ENCODE measurements around the gene NUDT7.
A peak's percentile ranks its signal among the peaks of the same experiment; 100 is the strongest.

NUDT7 gene

GRCh38 chr16:77782694-77783093 lies 60.4 kb downstream of the NUDT7 start:
- Histone ChIP-seq H3K4me3 (ENCODE audit: low read length) (no peak overlapping the region), H3K27me3 (ENCODE audit: control insufficient read depth, low read length) (peaks cover 5% of the 10 kb centered on the region; the same call in 1 of the 2 replicates), H3K79me2 (ENCODE audit: control insufficient read depth, low read length) (no peaks in the 10 kb centered on the region), H4K20me1 (ENCODE audit: control insufficient read depth, insufficient read depth, low read depth, low read length) (no peaks in the 10 kb centered on the region), H3K4me1 (ENCODE audit: control insufficient read depth, low read length) (no peaks in the 10 kb centered on the region), H3K36me3 (ENCODE audit: control insufficient read depth, low read length) (no peaks in the 10 kb centered on the region), H3K27ac (ENCODE audit: low read depth, low read length) (no peak overlapping the region), H3K9me3 (ENCODE audit: control insufficient read depth, insufficient read depth, low read length) (no peaks in the 10 kb centered on the region), H3K4me2 (ENCODE audit: low read length) (no peak overlapping the region), H3K9me2 (replicated peaks; ENCODE audit: control insufficient read depth, low read length) (no peaks in the 10 kb centered on the region), H3F3A (ENCODE audit: control insufficient read depth, insufficient read depth) (no peaks in the 10 kb centered on the region)
- TF ChIP-seq EZH2phosphoT487 (IDR thresholded peaks at IDR 0.05; ENCODE audit: borderline replicate concordance, low read length), result no peak
- TF ChIP-seq, protein P1, sequence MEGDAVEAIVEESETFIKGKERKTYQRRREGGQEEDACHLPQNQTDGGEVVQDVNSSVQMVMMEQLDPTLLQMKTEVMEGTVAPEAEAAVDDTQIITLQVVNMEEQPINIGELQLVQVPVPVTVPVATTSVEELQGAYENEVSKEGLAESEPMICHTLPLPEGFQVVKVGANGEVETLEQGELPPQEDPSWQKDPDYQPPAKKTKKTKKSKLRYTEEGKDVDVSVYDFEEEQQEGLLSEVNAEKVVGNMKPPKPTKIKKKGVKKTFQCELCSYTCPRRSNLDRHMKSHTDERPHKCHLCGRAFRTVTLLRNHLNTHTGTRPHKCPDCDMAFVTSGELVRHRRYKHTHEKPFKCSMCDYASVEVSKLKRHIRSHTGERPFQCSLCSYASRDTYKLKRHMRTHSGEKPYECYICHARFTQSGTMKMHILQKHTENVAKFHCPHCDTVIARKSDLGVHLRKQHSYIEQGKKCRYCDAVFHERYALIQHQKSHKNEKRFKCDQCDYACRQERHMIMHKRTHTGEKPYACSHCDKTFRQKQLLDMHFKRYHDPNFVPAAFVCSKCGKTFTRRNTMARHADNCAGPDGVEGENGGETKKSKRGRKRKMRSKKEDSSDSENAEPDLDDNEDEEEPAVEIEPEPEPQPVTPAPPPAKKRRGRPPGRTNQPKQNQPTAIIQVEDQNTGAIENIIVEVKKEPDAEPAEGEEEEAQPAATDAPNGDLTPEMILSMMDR (IDR thresholded peaks at IDR 0.05; ENCODE audit: low read depth, low read length, poor library complexity, severe bottlenecking), result peak; percentile 60

DNA sequence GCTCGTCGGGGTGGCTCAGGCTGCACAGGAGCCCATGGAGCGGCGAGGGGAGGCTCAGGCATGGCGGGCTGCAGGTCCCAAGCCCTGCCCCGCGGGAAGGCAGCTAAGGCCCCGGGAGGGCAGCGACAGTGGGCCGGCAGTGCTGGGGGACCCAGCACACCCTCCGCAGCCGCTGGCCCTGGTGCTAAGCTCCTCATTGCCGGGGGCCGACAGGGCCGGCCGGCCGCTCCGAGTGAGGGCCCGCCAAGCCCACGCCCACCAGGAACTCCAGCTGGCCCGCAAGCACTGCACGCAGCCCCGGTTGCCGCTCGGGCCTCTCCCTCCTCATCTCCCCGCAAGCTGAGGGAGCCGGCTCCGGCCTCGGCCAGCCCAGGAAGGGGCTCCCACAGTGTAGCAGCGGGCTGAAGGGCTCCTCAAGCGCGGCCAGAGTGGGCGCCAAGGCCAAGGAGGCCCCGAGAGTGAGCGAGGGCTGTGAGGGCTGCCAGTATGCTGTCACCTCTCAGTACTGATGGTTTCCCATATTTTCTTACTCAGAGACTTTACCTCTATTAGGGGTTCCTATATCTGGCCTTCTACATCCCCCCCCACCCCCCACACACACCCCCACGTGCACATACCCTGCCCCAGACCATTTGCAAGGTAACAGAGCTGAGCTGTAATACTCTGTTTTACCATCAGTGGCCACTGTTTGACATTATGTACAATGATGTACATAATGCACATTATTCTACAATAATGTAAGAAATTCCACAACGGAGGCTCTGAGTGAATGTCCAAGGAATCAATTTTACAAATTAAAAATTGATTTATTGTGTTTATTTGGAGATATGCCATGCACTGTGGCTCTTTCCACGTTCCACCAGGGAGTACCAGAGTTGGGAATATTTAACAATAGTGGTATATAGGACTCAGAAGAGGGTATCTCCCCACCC lies 62.4 kb downstream of the NUDT7 start:
- H3K4me2 ChIP-seq (ENCODE audit: low read length), result no peak overlapping the region
- TF ChIP-seq EZH2phosphoT487 (IDR thresholded peaks at IDR 0.05; ENCODE audit: borderline replicate concordance, low read length), result no peak
- TF ChIP-seq, protein P1 (IDR thresholded peaks at IDR 0.05; ENCODE audit: low read depth, low read length, poor library complexity, severe bottlenecking), result peak; percentile 35
- H3K79me2 ChIP-seq (ENCODE audit: control insufficient read depth, low read length), result no peaks in the 10 kb centered on the region
- H3K9me2 ChIP-seq (replicated peaks; ENCODE audit: control insufficient read depth, low read length), result no peaks in the 10 kb centered on the region
- H3K4me1 ChIP-seq (ENCODE audit: control insufficient read depth, low read length), result no peaks in the 10 kb centered on the region
- H4K20me1 ChIP-seq (ENCODE audit: control insufficient read depth, insufficient read depth, low read depth, low read length), result no peaks in the 10 kb centered on the region
- no peaks in the 10 kb centered on the region; the same call in 1 of the 2 replicates for H3K9me3 ChIP-seq (ENCODE audit: control insufficient read depth, insufficient read depth, low read length)
- no peaks in the 10 kb centered on the region for H3K36me3 ChIP-seq (ENCODE audit: control insufficient read depth, low read length)
- peaks cover 22% of the 10 kb centered on the region; the same call in 1 of the 2 replicates for H3K27me3 ChIP-seq (ENCODE audit: control insufficient read depth, low read length)
- no peaks in the 10 kb centered on the region for H3F3A ChIP-seq (ENCODE audit: control insufficient read depth, insufficient read depth)
- no peak overlapping the region for H3K4me3 ChIP-seq (ENCODE audit: low read length)
- H3K27ac ChIP-seq (ENCODE audit: low read depth, low read length), result no peak overlapping the region

- no peak for TF ChIP-seq EZH2phosphoT487 (IDR thresholded peaks at IDR 0.05; ENCODE audit: borderline replicate concordance, low read length)
- TF ChIP-seq, protein P1 (IDR thresholded peaks at IDR 0.05; ENCODE audit: low read depth, low read length, poor library complexity, severe bottlenecking), result no peak
- no peaks in the 10 kb centered on the region; the same call in 1 of the 2 replicates for H3K9me3 ChIP-seq (ENCODE audit: control insufficient read depth, insufficient read depth, low read length)
- no peak overlapping the region for H3K4me2 ChIP-seq (ENCODE audit: low read length)
- H3K27ac ChIP-seq (ENCODE audit: low read depth, low read length), result no peak overlapping the region
- H3K4me1 ChIP-seq (ENCODE audit: control insufficient read depth, low read length), result no peaks in the 10 kb centered on the region
- H3K9me2 ChIP-seq (replicated peaks; ENCODE audit: control insufficient read depth, low read length), result no peaks in the 10 kb centered on the region
- no peaks in the 10 kb centered on the region for H3K36me3 ChIP-seq (ENCODE audit: control insufficient read depth, low read length)
- no peaks in the 10 kb centered on the region for H3F3A ChIP-seq (ENCODE audit: control insufficient read depth, insufficient read depth)
- H3K4me3 ChIP-seq (ENCODE audit: low read length), result no peak overlapping the region
- no peaks in the 10 kb centered on the region for H3K79me2 ChIP-seq (ENCODE audit: control insufficient read depth, low read length)
- peaks cover 25% of the 10 kb centered on the region; the same call in 1 of the 2 replicates for H3K27me3 ChIP-seq (ENCODE audit: control insufficient read depth, low read length)
- no peaks in the 10 kb centered on the region for H4K20me1 ChIP-seq (ENCODE audit: control insufficient read depth, insufficient read depth, low read depth, low read length)
Measured at GRCh38 chr16:77785373-77785764, 63.1 kb downstream of the NUDT7 start.

Measured in DOHH2 (cell line).